Activated CD8-positive, alpha-beta T cell treated with anti-CD3 and anti-CD28 coated beads for 36 hours (primary cell): ENCODE measurements around the gene FRMD1. TPM values are rescaled to one million over a fixed set of nuclear protein-coding genes. Genes with fewer than 3 reads are reported as not detected.

Experiments used
- ATAC-seq: fragments of 200-7000 bp; cut with Tn5 transposase; one replicate; pipeline ENCODE4 v1.10.0; 2021; ENCODE audit warnings: mild to moderate bottlenecking, moderate library complexity
- CTCF ChIA-PET: fragments of 350-600 bp; sonication (Branson Sonifier 250); formaldehyde crosslinking; loops from one replicate; lab custom pipeline; 2021; ENCODE audit warnings: antibody characterized with exemption; lab: Charles Lee
- POLR2A ChIA-PET: fragments of 350-600 bp; sonication (Branson Sonifier 250); formaldehyde crosslinking; loops from one replicate; lab custom pipeline; 2021; ENCODE audit warnings: antibody characterized with exemption; lab: Charles Lee
- DNase-seq: peaks from one replicate; pipeline ENCODE4 v3.0.0-alpha.2; 2020
- H3K27ac Mint-ChIP-seq: one replicate; pipeline ENCODE4 v1.8.0; 2021; ENCODE audit warnings: mild to moderate bottlenecking, mixed read lengths
- H3K27me3 Mint-ChIP-seq: one replicate; pipeline ENCODE4 v1.8.0; 2021; ENCODE audit warnings: mixed read lengths
- H3K36me3 Mint-ChIP-seq: one replicate; pipeline ENCODE4 v1.8.0; 2021; ENCODE audit warnings: low read depth, mixed read lengths
- H3K4me1 Mint-ChIP-seq: one replicate; pipeline ENCODE4 v1.8.0; 2021; ENCODE audit warnings: low read depth, mixed read lengths
- H3K4me3 Mint-ChIP-seq: one replicate; pipeline ENCODE4 v1.8.0; 2021; ENCODE audit warnings: mild to moderate bottlenecking, moderate library complexity, mixed read lengths
- H3K9me3 Mint-ChIP-seq: one replicate; pipeline ENCODE4 v1.8.0; 2021; ENCODE audit warnings: mixed read lengths
- CTCF ChIP-seq: fragments of 200-600 bp; IDR thresholded peaks from one replicate; pipeline ENCODE4 v1.8.0; 2022; ENCODE audit warnings: antibody characterized with exemption, mild to moderate bottlenecking
- intact Hi-C: fragments of 100-400 bp; cut with micrococcal nuclease; formaldehyde crosslinking; loops from one replicate; pipeline ENCODE4 v1.10.0; 2022
- total RNA-seq, 2 experiments: library from RNA; stranded (reverse); gene quantifications; one replicate each; pipeline ENCODE4 v1.2.3, GENCODE V29; 2021

FRMD1 gene
- total RNA-seq, 2 experiments from 2014 or later, result not detected

- H3K9me3 Mint-ChIP-seq, result no peaks in the 10 kb centered on the region
- no peak for TF ChIP-seq CTCF
- DNase-seq (no peak), ATAC-seq (no peak)
- H3K4me3 Mint-ChIP-seq, result no peak overlapping the region
- POLR2A ChIA-PET, result no interaction called here
- H3K27ac Mint-ChIP-seq, result no peak overlapping the region
- intact Hi-C loops, result no loop called here
- H3K27me3 Mint-ChIP-seq, result no peaks in the 10 kb centered on the region
- no peaks in the 10 kb centered on the region for H3K4me1 Mint-ChIP-seq
- CTCF ChIA-PET, result no interaction called here
- no peaks in the 10 kb centered on the region for H3K36me3 Mint-ChIP-seq
Measured at GRCh38 chr6:168075787-168076202, 3.2 kb downstream of the FRMD1 start.

- TF ChIP-seq CTCF, result no peak
- POLR2A ChIA-PET, result no interaction called here
- DNase-seq (no peak), ATAC-seq (no peak)
- Mint-ChIP-seq H3K27me3 (no peaks in the 10 kb centered on the region), H3K4me3 (no peak overlapping the region), H3K36me3 (no peaks in the 10 kb centered on the region), H3K9me3 (no peaks in the 10 kb centered on the region), H3K27ac (no peak overlapping the region), H3K4me1 (no peaks in the 10 kb centered on the region)
- intact Hi-C loops, result no loop called here
- CTCF ChIA-PET, result no interaction called here
Measured at GRCh38 chr6:168075216-168075615, 3.8 kb downstream of the FRMD1 start.

GRCh38 chr6:168073937-168074730 is 4.9 kb downstream of the FRMD1 start:
- DNase-seq (no peak), ATAC-seq (no peak)
- H3K27ac Mint-ChIP-seq, result no peak overlapping the region
- TF ChIP-seq CTCF, result no peak
- H3K27me3 Mint-ChIP-seq, result no peaks in the 10 kb centered on the region
- ChIA-PET CTCF (no interaction called here), POLR2A (no interaction called here)
- intact Hi-C loops, result no loop called here
- H3K4me1 Mint-ChIP-seq, result no peaks in the 10 kb centered on the region
- no peaks in the 10 kb centered on the region for H3K36me3 Mint-ChIP-seq
- H3K9me3 Mint-ChIP-seq, result no peaks in the 10 kb centered on the region
- H3K4me3 Mint-ChIP-seq, result no peak overlapping the region

- H3K4me3 Mint-ChIP-seq, result no peak overlapping the region
- no peaks in the 10 kb centered on the region for H3K36me3 Mint-ChIP-seq
- ChIA-PET POLR2A (no interaction called here), CTCF (no interaction called here)
- H3K9me3 Mint-ChIP-seq, result no peaks in the 10 kb centered on the region
- no peak for TF ChIP-seq CTCF
- no peaks in the 10 kb centered on the region for H3K4me1 Mint-ChIP-seq
- no peak overlapping the region for H3K27ac Mint-ChIP-seq
- no peaks in the 10 kb centered on the region for H3K27me3 Mint-ChIP-seq
- intact Hi-C loops, result no loop called here
- DNase-seq (no peak), ATAC-seq (no peak)
Measured at GRCh38 chr6:168072730-168073129, 6.3 kb downstream of the FRMD1 start.

GRCh38 chr6:168072261-168072660 is 6.8 kb downstream of the FRMD1 start:
- no peak for TF ChIP-seq CTCF
- DNase-seq (no peak), ATAC-seq (no peak)
- POLR2A ChIA-PET, result no interaction called here
- CTCF ChIA-PET, result no interaction called here
- Mint-ChIP-seq H3K4me3 (no peak overlapping the region), H3K27ac (no peak overlapping the region), H3K4me1 (no peaks in the 10 kb centered on the region), H3K9me3 (no peaks in the 10 kb centered on the region), H3K36me3 (no peaks in the 10 kb centered on the region), H3K27me3 (no peaks in the 10 kb centered on the region)
- intact Hi-C loops, result no loop called here
